CD14-positive monocyte (primary cell): Measurements from ENCODE around the gene DLEU7. TPM values are rescaled to one million over a fixed set of nuclear protein-coding genes. Genes with fewer than 3 reads are reported as not detected.

Experiments
- DNase-seq, 3 donors: peaks; one replicate each; pipeline ENCODE4 v3.0.0-alpha.2; 2011 to 2022
- H2AFZ ChIP-seq: 2 replicates; pipeline ENCODE4 v1.6.0; 2012; ENCODE audit warnings: mild to moderate bottlenecking, low read depth, low read length, inconsistent platforms; ENCODE audit not compliant: insufficient read depth, poor library complexity, severe bottlenecking
- H3K27ac ChIP-seq, 2 donors: 1 replicate in 1 of 2; 2 replicates in 1 of 2; pipeline ENCODE4 v1.5.1; 2012 to 2013; ENCODE audit warnings: low read length in 2 of 2, control low read depth in 1 of 2, inconsistent platforms in 1 of 2, low read depth in 1 of 2, mild to moderate bottlenecking in 1 of 2
- H3K27me3 ChIP-seq, 2 donors: one replicate each; pipeline versions ENCODE4 v1.6.0 to v1.6.1; 2011 to 2013; ENCODE audit warnings: low read length in 2 of 2; ENCODE audit not compliant: control insufficient read depth in 2 of 2, insufficient read depth in 2 of 2
- H3K36me3 ChIP-seq, 2 donors: replicated peaks in 1 of 2; 1 replicate in 1 of 2; 2 replicates in 1 of 2; pipeline versions ENCODE4 v1.5.1 to v1.6.1; 2012 to 2013; ENCODE audit warnings: low read length in 2 of 2, control low read depth in 1 of 2, inconsistent platforms in 1 of 2, mild to moderate bottlenecking in 1 of 2; ENCODE audit not compliant: insufficient read depth in 2 of 2, control insufficient read depth in 1 of 2
- H3K4me1 ChIP-seq, 2 donors: 1 replicate in 1 of 2; 2 replicates in 1 of 2; pipeline versions ENCODE4 v1.5.1 to v1.6.1; 2012 to 2013; ENCODE audit warnings: low read length in 2 of 2, control low read depth in 1 of 2, inconsistent platforms in 1 of 2, mild to moderate bottlenecking in 1 of 2, moderate library complexity in 1 of 2; ENCODE audit not compliant: insufficient read depth in 2 of 2, control insufficient read depth in 1 of 2
- H3K4me2 ChIP-seq: replicated peaks from 2 replicates; pipeline ENCODE3; 2012; ENCODE audit warnings: low read length, moderate library complexity, mild to moderate bottlenecking; ENCODE audit not compliant: poor library complexity, severe bottlenecking; ENCODE audit errors: extremely low read depth
- H3K4me3 ChIP-seq, 3 experiments: fragments of 200-600 bp in 1 of 3; sonication (generic) in 1 of 3; replicated peaks in 1 of 3; 1 replicate in 2 of 3; 2 replicates in 1 of 3; pipeline ENCODE4 v1.5.1; 2011 to 2013; ENCODE audit warnings: low read length in 3 of 3, mild to moderate bottlenecking in 3 of 3, control low read depth in 2 of 3, low read depth in 2 of 3, inconsistent platforms in 1 of 3, moderate library complexity in 1 of 3
- H3K79me2 ChIP-seq: 2 replicates; pipeline ENCODE4 v1.6.0; 2012; ENCODE audit warnings: mild to moderate bottlenecking, control low read depth, inconsistent platforms, low read length, moderate library complexity; ENCODE audit not compliant: insufficient read depth
- H3K9ac ChIP-seq: 2 replicates; pipeline ENCODE4 v1.6.0; 2017; ENCODE audit warnings: low read length, mild to moderate bottlenecking; ENCODE audit not compliant: insufficient read depth, poor library complexity, severe bottlenecking
- H3K9me3 ChIP-seq, 2 donors: replicated peaks in 1 of 2; 1 replicate in 1 of 2; 2 replicates in 1 of 2; pipeline versions ENCODE4 v1.5.1 to v1.6.1; 2012 to 2013; ENCODE audit warnings: low read length in 2 of 2, control low read depth in 1 of 2; ENCODE audit not compliant: control insufficient read depth in 1 of 2, insufficient read depth in 1 of 2
- H4K20me1 ChIP-seq: 2 replicates; pipeline ENCODE4 v1.6.0; 2012; ENCODE audit warnings: mild to moderate bottlenecking, low read length, control low read depth, moderate library complexity; ENCODE audit not compliant: insufficient read depth
- H3K27ac Mint-ChIP-seq, 7 donors: one replicate each; pipeline ENCODE4 v1.8.0; 2020; ENCODE audit warnings: mild to moderate bottlenecking in 7 of 7, mixed read lengths in 7 of 7, moderate library complexity in 6 of 7, inconsistent platforms in 2 of 7
- H3K27me3 Mint-ChIP-seq, 3 donors: one replicate each; pipeline ENCODE4 v1.8.0; 2021 to 2022; ENCODE audit warnings: low read depth in 3 of 3, mild to moderate bottlenecking in 3 of 3, mixed read lengths in 3 of 3, moderate library complexity in 3 of 3, inconsistent platforms in 1 of 3
- H3K36me3 Mint-ChIP-seq, 2 donors: one replicate each; pipeline ENCODE4 v1.8.0; 2020; ENCODE audit warnings: mixed read lengths in 2 of 2, inconsistent platforms in 1 of 2, mild to moderate bottlenecking in 1 of 2
- H3K4me1 Mint-ChIP-seq: one replicate; pipeline ENCODE4 v1.8.0; 2020; ENCODE audit warnings: mild to moderate bottlenecking, mixed read lengths
- H3K4me3 Mint-ChIP-seq, 2 donors: one replicate each; pipeline ENCODE4 v1.8.0; 2020; ENCODE audit warnings: mild to moderate bottlenecking in 2 of 2, mixed read lengths in 2 of 2, moderate library complexity in 1 of 2
- H3K9me3 Mint-ChIP-seq, 7 donors: one replicate each; pipeline ENCODE4 v1.8.0; 2020 to 2022; ENCODE audit warnings: mixed read lengths in 7 of 7, mild to moderate bottlenecking in 6 of 7, moderate library complexity in 6 of 7, inconsistent platforms in 2 of 7
- WGBS: methylation state at CpG from one replicate; pipeline ENCODE4 v1.1.5; 2013; ENCODE audit warnings: missing lambda C conversion rate; ENCODE audit not compliant: insufficient coverage; 5-methylcytosine and 5-hydroxymethylcytosine counted together
- intact Hi-C, 2 donors: fragments of 100-400 bp; cut with micrococcal nuclease; formaldehyde crosslinking; loops; one replicate each; pipeline versions ENCODE4 v1.15.0 to v1.15.1; 2023
- polyA plus RNA-seq, 3 donors: library from polyadenylated mRNA; depleted of rRNA in 1 of 3; unstranded in 2 of 3; stranded (reverse) in 1 of 3; fragments of 300-500 nt in 2 of 3; fragments of >200 nt in 1 of 3; fragmentation: Illumina TruSeq in 2 of 3; gene quantifications; 1 replicate in 2 of 3; 2 replicates in 1 of 3; pipeline ENCODE4 v1.2.3, GENCODE V29; 2012 to 2021
- TF ChIP-seq, protein P1 (sequence below): fragments of 200-600 bp; IDR thresholded peaks from one replicate; pipeline ENCODE4 v1.8.0; 2022; ENCODE audit warnings: antibody characterized with exemption, mild to moderate bottlenecking

The DLEU7 gene
- polyA plus RNA-seq, 3 donors, result 1.4 to 16.1 (median 13.0) TPM

DNA sequence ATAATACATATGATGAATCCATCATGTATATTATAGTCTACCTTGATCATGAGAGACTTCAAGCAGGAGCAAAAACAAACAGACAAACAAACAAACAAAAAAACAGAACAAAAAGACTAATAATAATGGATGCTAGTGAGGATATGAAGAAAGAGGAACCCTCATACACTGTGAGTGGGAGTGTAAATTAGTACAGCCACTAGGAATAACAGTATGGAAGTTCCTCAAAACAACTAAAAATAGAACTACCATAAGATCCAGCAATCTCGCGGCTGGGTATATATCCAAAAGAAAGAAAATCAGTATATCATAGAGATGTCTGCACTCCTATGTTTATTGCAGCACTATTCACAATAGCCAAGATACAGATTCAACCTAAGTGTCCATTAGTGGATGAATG, 7.0 kb upstream of the DLEU7 start:
- intact Hi-C loops, result no loop called here
- Histone ChIP-seq H3K9ac (no peak overlapping the region), H3K27me3 (no peaks in the 10 kb centered on the region), H4K20me1 (no peaks in the 10 kb centered on the region), H3K79me2 (no peaks in the 10 kb centered on the region), H3K4me1 (peaks cover 3 to 13% of the 10 kb centered on the region in 2 donors), H2AFZ (no peak overlapping the region), H3K9me3 (no peaks in the 10 kb centered on the region), H3K36me3 (no peaks in the 10 kb centered on the region), H3K4me3 (no peak overlapping the region), H3K27ac (no peak overlapping the region), H3K4me2 (no peak overlapping the region)
- Mint-ChIP-seq H3K9me3 (peaks cover 0 to 7% (median 3%) of the 10 kb centered on the region in 7 donors), H3K4me3 (peak overlapping the region in 1 of 2 donors; percentile 24), H3K27ac (no peak overlapping the region), H3K27me3 (peaks cover 0 to 4% (median 0%) of the 10 kb centered on the region in 3 donors), H3K36me3 (peaks cover 0 to 1% of the 10 kb centered on the region in 2 donors), H3K4me1 (peaks cover 16% of the 10 kb centered on the region)
- TF ChIP-seq, protein P1, sequence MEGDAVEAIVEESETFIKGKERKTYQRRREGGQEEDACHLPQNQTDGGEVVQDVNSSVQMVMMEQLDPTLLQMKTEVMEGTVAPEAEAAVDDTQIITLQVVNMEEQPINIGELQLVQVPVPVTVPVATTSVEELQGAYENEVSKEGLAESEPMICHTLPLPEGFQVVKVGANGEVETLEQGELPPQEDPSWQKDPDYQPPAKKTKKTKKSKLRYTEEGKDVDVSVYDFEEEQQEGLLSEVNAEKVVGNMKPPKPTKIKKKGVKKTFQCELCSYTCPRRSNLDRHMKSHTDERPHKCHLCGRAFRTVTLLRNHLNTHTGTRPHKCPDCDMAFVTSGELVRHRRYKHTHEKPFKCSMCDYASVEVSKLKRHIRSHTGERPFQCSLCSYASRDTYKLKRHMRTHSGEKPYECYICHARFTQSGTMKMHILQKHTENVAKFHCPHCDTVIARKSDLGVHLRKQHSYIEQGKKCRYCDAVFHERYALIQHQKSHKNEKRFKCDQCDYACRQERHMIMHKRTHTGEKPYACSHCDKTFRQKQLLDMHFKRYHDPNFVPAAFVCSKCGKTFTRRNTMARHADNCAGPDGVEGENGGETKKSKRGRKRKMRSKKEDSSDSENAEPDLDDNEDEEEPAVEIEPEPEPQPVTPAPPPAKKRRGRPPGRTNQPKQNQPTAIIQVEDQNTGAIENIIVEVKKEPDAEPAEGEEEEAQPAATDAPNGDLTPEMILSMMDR, result no peak
- WGBS, result no CpG with 5 or more reads among the region's 2 CpGs
- DNase-seq, result peak; percentile 8 to 24 (median 15)

DNA sequence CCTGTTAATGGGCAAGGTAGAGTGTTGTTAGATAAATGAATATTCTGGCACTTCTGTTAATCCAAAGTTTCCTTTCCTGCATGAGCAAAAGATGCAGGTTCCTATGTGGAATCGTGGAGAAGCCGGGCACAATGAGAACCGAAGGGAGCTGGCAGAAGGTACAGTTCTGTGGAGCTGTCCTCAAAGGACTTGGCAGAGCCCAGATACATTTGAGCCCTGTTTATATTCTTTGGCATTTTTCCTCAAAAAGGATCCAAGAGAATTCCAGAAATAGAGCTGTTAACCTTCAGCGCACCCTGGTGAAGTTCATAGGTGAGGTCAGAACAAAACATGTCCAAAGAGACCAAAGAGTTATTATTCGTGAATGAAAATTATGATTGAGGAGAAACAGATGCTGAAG, 4.0 kb upstream of the DLEU7 start:
- Mint-ChIP-seq H3K27ac (peak overlapping the region in 1 of 7 donors; percentile 41), H3K36me3 (peaks cover 4 to 7% of the 10 kb centered on the region in 2 donors), H3K9me3 (peaks cover 0 to 3% (median 1%) of the 10 kb centered on the region in 7 donors), H3K27me3 (peaks cover 7 to 14% (median 8%) of the 10 kb centered on the region in 3 donors), H3K4me3 (no peak overlapping the region), H3K4me1 (peaks cover 26% of the 10 kb centered on the region)
- TF ChIP-seq, protein P1, result no peak
- no peak overlapping the region for H3K27ac ChIP-seq
- H3K79me2 ChIP-seq, result no peaks in the 10 kb centered on the region
- H3K4me1 ChIP-seq, result peaks cover 15 to 27% of the 10 kb centered on the region in 2 donors
- peaks cover 0 to 9% of the 10 kb centered on the region in 2 donors for H3K27me3 ChIP-seq
- 96% methylated on average over 5 of the region's 5 CpGs for WGBS
- DNase-seq, result no peak
- intact Hi-C loops, result no loop called here
- no peaks in the 10 kb centered on the region for H3K36me3 ChIP-seq
- H3K9me3 ChIP-seq, result no peaks in the 10 kb centered on the region
- no peak overlapping the region for H2AFZ ChIP-seq
- H3K4me2 ChIP-seq, result no peak overlapping the region
- no peak overlapping the region for H3K9ac ChIP-seq
- no peak overlapping the region for H3K4me3 ChIP-seq
- H4K20me1 ChIP-seq, result no peaks in the 10 kb centered on the region
